Measurements from ENCODE around the gene CCDC157.

CCDC157 gene

GRCh38 chr22:30383061-30383460, 26.3 kb downstream of the CCDC157 start:
- TF ChIP-seq, protein P1, sequence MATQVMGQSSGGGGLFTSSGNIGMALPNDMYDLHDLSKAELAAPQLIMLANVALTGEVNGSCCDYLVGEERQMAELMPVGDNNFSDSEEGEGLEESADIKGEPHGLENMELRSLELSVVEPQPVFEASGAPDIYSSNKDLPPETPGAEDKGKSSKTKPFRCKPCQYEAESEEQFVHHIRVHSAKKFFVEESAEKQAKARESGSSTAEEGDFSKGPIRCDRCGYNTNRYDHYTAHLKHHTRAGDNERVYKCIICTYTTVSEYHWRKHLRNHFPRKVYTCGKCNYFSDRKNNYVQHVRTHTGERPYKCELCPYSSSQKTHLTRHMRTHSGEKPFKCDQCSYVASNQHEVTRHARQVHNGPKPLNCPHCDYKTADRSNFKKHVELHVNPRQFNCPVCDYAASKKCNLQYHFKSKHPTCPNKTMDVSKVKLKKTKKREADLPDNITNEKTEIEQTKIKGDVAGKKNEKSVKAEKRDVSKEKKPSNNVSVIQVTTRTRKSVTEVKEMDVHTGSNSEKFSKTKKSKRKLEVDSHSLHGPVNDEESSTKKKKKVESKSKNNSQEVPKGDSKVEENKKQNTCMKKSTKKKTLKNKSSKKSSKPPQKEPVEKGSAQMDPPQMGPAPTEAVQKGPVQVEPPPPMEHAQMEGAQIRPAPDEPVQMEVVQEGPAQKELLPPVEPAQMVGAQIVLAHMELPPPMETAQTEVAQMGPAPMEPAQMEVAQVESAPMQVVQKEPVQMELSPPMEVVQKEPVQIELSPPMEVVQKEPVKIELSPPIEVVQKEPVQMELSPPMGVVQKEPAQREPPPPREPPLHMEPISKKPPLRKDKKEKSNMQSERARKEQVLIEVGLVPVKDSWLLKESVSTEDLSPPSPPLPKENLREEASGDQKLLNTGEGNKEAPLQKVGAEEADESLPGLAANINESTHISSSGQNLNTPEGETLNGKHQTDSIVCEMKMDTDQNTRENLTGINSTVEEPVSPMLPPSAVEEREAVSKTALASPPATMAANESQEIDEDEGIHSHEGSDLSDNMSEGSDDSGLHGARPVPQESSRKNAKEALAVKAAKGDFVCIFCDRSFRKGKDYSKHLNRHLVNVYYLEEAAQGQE (IDR thresholded peaks at IDR 0.05; ENCODE audit: insufficient read depth in 1 of 2, low read depth in 2 of 2, low read length in 2 of 2): no peak
- no peak for TF ChIP-seq SIN3A (IDR thresholded peaks at IDR 0.05; ENCODE audit: borderline replicate concordance, insufficient read depth, low read length)
- no peak for TF ChIP-seq POLR2AphosphoS5 (IDR thresholded peaks at IDR 0.05; ENCODE audit: low read depth, low read length)
- no peak for TF ChIP-seq TAF1 (IDR thresholded peaks at IDR 0.05; ENCODE audit: borderline replicate concordance, insufficient read depth, low read length)

GRCh38 chr22:30385942-30386341, 29.1 kb downstream of the CCDC157 start:
- TF ChIP-seq SIN3A (IDR thresholded peaks at IDR 0.05; ENCODE audit: borderline replicate concordance, insufficient read depth, low read length): no peak
- TF ChIP-seq FOXP2 (optimal IDR thresholded peaks at IDR 0.05; ENCODE audit: borderline replicate concordance, extremely low read depth, extremely low read length, insufficient read depth): no peak
- no peak for TF ChIP-seq TAF1 (IDR thresholded peaks at IDR 0.05; ENCODE audit: borderline replicate concordance, insufficient read depth, low read length)
- TF ChIP-seq POLR2AphosphoS5 (IDR thresholded peaks at IDR 0.05; ENCODE audit: low read depth, low read length): no peak
- TF ChIP-seq, protein P1 (IDR thresholded peaks at IDR 0.05; ENCODE audit: insufficient read depth in 1 of 2, low read depth in 2 of 2, low read length in 2 of 2): no peak

DNA sequence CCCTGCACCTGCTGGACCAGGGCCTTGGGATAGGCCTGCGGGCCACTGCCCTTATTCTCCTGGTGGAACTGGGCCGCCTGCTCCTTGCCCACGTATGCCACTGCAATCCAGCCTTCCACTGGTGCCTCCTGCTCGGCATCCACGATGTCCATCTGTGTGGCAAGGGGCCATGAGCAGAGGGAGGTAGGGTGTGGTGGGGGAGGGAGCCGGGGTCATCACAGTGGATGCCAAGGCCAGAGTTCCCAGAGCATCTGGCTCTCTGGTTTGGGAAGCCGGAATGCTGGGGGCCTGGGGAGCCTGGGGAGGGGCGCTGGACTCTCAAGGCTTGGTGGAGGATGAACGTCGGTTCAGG, 29.8 kb downstream of the CCDC157 start:
- TF ChIP-seq, protein P1 (IDR thresholded peaks at IDR 0.05; ENCODE audit: insufficient read depth in 1 of 2, low read depth in 2 of 2, low read length in 2 of 2): no peak
- no peak for TF ChIP-seq SIN3A (IDR thresholded peaks at IDR 0.05; ENCODE audit: borderline replicate concordance, insufficient read depth, low read length)
- TF ChIP-seq FOXP2 (optimal IDR thresholded peaks at IDR 0.05; ENCODE audit: borderline replicate concordance, extremely low read depth, extremely low read length, insufficient read depth): no peak
- no peak for TF ChIP-seq TAF1 (IDR thresholded peaks at IDR 0.05; ENCODE audit: borderline replicate concordance, insufficient read depth, low read length)
- TF ChIP-seq POLR2AphosphoS5 (IDR thresholded peaks at IDR 0.05; ENCODE audit: low read depth, low read length): no peak

GRCh38 chr22:30386960-30387827, 30.4 kb downstream of the CCDC157 start, which contains the start of gene RNF215:
TSS of gene RNF215 (minus strand) at chr22:30387411. CDS start at chr22:30387313, 98 bp downstream.
- TF ChIP-seq, protein P1 (IDR thresholded peaks at IDR 0.05; ENCODE audit: insufficient read depth in 1 of 2, low read depth in 2 of 2, low read length in 2 of 2): no peak
- TF ChIP-seq SIN3A (IDR thresholded peaks at IDR 0.05; ENCODE audit: borderline replicate concordance, insufficient read depth, low read length): no peak
- TF ChIP-seq TAF1 (IDR thresholded peaks at IDR 0.05; ENCODE audit: borderline replicate concordance, insufficient read depth, low read length): peak; percentile 16; the same call in 1 of the 2 replicates
- peak; percentile 22; the same call in 1 of the 2 replicates for TF ChIP-seq POLR2AphosphoS5 (IDR thresholded peaks at IDR 0.05; ENCODE audit: low read depth, low read length)
- peak; percentile 45 for TF ChIP-seq FOXP2 (optimal IDR thresholded peaks at IDR 0.05; ENCODE audit: borderline replicate concordance, extremely low read depth, extremely low read length, insufficient read depth)

All from PFSK-1 (cell line).